IMR-90 (cell line): ENCODE data around the gene CSF2RB. TPM values are rescaled to one million over a fixed set of nuclear protein-coding genes. Genes with fewer than 3 reads are reported as not detected.

Experiments used
- ATAC-seq: fragments of 200-7000 bp; cut with Tn5 transposase; 2 replicates; pipeline ENCODE4 v1.9.1; 2020; ENCODE audit warnings: low read depth, mild to moderate bottlenecking, moderate library complexity
- BruUV-seq: library from RNA; stranded (reverse); fragments of 400-500 nt; replicated peaks from 2 replicates; lab custom pipeline; 2021; lab: Mats Ljungman, UMichigan
- CTCF ChIA-PET: fragments of 300-600 bp; formaldehyde crosslinking; extraction: SDS; loops from one replicate; lab custom pipeline; 2021; ENCODE audit warnings: antibody characterized with exemption; lab: Yijun Ruan, JAX
- POLR2A ChIA-PET: fragments of 300-600 bp; sonication (Branson Sonifier 250); formaldehyde crosslinking; loops from one replicate; lab custom pipeline; 2022; ENCODE audit warnings: antibody characterized with exemption; ENCODE audit not compliant: unreplicated experiment; lab: Charles Lee
- DNase-seq: peaks from one replicate; pipeline ENCODE4 v3.0.0; 2013
- H2AFZ ChIP-seq: replicated peaks from 2 replicates; pipeline ENCODE3; 2013; ENCODE audit warnings: low read length, mild to moderate bottlenecking; ENCODE audit not compliant: poor library complexity
- H2AK5ac ChIP-seq: 2 replicates; pipeline ENCODE4 v1.6.1; 2013; ENCODE audit warnings: low read depth, low read length, inconsistent platforms
- H2AK9ac ChIP-seq: replicated peaks from 2 replicates; pipeline ENCODE3; 2013; ENCODE audit warnings: mild to moderate bottlenecking, low read depth, low read length, moderate library complexity; ENCODE audit not compliant: poor library complexity
- H2BK120ac ChIP-seq: 2 replicates; pipeline ENCODE4 v1.6.1; 2013; ENCODE audit warnings: low read depth, low read length, inconsistent platforms
- H2BK15ac ChIP-seq: 3 replicates; pipeline ENCODE4 v1.6.1; 2013; ENCODE audit warnings: low read depth, low read length, inconsistent platforms
- H2BK20ac ChIP-seq: 2 replicates; pipeline ENCODE4 v1.6.1; 2013; ENCODE audit warnings: low read depth, mild to moderate bottlenecking, inconsistent platforms, low read length, moderate library complexity
- H2BK5ac ChIP-seq: 2 replicates; pipeline ENCODE4 v1.6.1; 2013; ENCODE audit warnings: mild to moderate bottlenecking, low read depth, low read length, inconsistent platforms; ENCODE audit not compliant: poor library complexity, severe bottlenecking
- H3K14ac ChIP-seq: replicated peaks from 2 replicates; pipeline ENCODE4 v1.6.1; 2013; ENCODE audit warnings: low read depth, low read length, inconsistent platforms
- H3K18ac ChIP-seq: 2 replicates; pipeline ENCODE4 v1.6.1; 2013; ENCODE audit warnings: low read depth, low read length, control low read depth
- H3K23ac ChIP-seq: 2 replicates; pipeline ENCODE4 v1.6.1; 2013; ENCODE audit warnings: low read depth, low read length, inconsistent platforms
- H3K27ac ChIP-seq: 2 replicates; pipeline ENCODE4 v1.5.1; 2013; ENCODE audit warnings: mild to moderate bottlenecking, control low read depth, low read length; ENCODE audit not compliant: insufficient read depth
- H3K27me3 ChIP-seq: 2 replicates; pipeline ENCODE4 v1.6.1; 2013; ENCODE audit warnings: low read length; ENCODE audit not compliant: control insufficient read depth, insufficient read depth
- H3K36me3 ChIP-seq: 2 replicates; pipeline ENCODE4 v1.6.1; 2013; ENCODE audit warnings: low read length, mixed read lengths; ENCODE audit not compliant: control insufficient read depth, insufficient read depth
- H3K4ac ChIP-seq: 2 replicates; pipeline ENCODE4 v1.6.1; 2013; ENCODE audit warnings: low read depth, low read length, inconsistent platforms
- H3K4me1 ChIP-seq: 2 replicates; pipeline ENCODE4 v1.6.1; 2013; ENCODE audit warnings: low read length, mixed read lengths; ENCODE audit not compliant: control insufficient read depth, insufficient read depth
- H3K4me2 ChIP-seq: 2 replicates; pipeline ENCODE4 v1.6.1; 2013; ENCODE audit warnings: low read depth, mild to moderate bottlenecking, control low read depth, low read length, moderate library complexity
- H3K4me3 ChIP-seq: 2 replicates; pipeline ENCODE4 v1.5.1; 2013; ENCODE audit warnings: low read depth, mild to moderate bottlenecking, control low read depth, low read length, moderate library complexity; ENCODE audit not compliant: insufficient read depth
- H3K56ac ChIP-seq: 2 replicates; pipeline ENCODE4 v1.6.1; 2013; ENCODE audit warnings: low read length, inconsistent platforms; ENCODE audit not compliant: insufficient read depth; ENCODE audit errors: extremely low read depth
- H3K79me1 ChIP-seq, 2 experiments: 2 replicates each; pipeline ENCODE4 v1.6.1; 2013; ENCODE audit warnings: low read length in 2 of 2, inconsistent platforms in 1 of 2, low read depth in 1 of 2
- H3K9ac ChIP-seq: 2 replicates; pipeline ENCODE4 v1.6.1; 2013; ENCODE audit warnings: low read depth, low read length, control low read depth
- H3K9me1 ChIP-seq: 2 replicates; pipeline ENCODE4 v1.6.1; 2013; ENCODE audit warnings: low read length, inconsistent platforms; ENCODE audit not compliant: insufficient read depth
- H3K9me3 ChIP-seq: 2 replicates; pipeline ENCODE4 v1.6.1; 2013; ENCODE audit warnings: low read length; ENCODE audit not compliant: control insufficient read depth, insufficient read depth
- H4K20me1 ChIP-seq: 2 replicates; pipeline ENCODE4 v1.6.1; 2013; ENCODE audit warnings: low read length, inconsistent platforms; ENCODE audit not compliant: insufficient read depth
- H4K5ac ChIP-seq: 2 replicates; pipeline ENCODE4 v1.6.1; 2013; ENCODE audit warnings: mild to moderate bottlenecking, low read depth, low read length, control low read depth
- H4K8ac ChIP-seq, 2 experiments: 2 replicates each; pipeline ENCODE4 v1.6.1; 2013; ENCODE audit warnings: low read depth in 2 of 2, low read length in 2 of 2, control low read depth in 1 of 2, inconsistent platforms in 1 of 2
- H4K91ac ChIP-seq: 2 replicates; pipeline ENCODE4 v1.6.1; 2013; ENCODE audit warnings: low read depth, low read length, inconsistent platforms; ENCODE audit not compliant: insufficient read depth
- BHLHE40 ChIP-seq: fragments of 150-350 bp; IDR thresholded peaks from 2 replicates; pipeline ENCODE4 v1.6.1; 2016; ENCODE audit warnings: mild to moderate bottlenecking, low read depth, low read length
- CEBPB ChIP-seq: IDR thresholded peaks from 2 replicates; pipeline ENCODE4 v1.6.1; 2012; ENCODE audit warnings: low read depth, low read length, improper control_type of control experiment
- CHD1 ChIP-seq: IDR thresholded peaks from 2 replicates; pipeline ENCODE4 v1.6.1; 2012; ENCODE audit warnings: low read depth, low read length, improper control_type of control experiment
- CTCF ChIP-seq: conservative IDR thresholded peaks from 2 replicates; pipeline ENCODE4 v1.5.1; 2012; ENCODE audit warnings: mild to moderate bottlenecking, low read depth, low read length, improper control_type of control experiment
- FOS ChIP-seq: fragments of 150-350 bp; IDR thresholded peaks from 2 replicates; pipeline ENCODE4 v1.6.1; 2016; ENCODE audit warnings: low read depth, low read length
- MAFK ChIP-seq: IDR thresholded peaks from 2 replicates; pipeline ENCODE4 v1.6.1; 2012; ENCODE audit warnings: low read depth, low read length, improper control_type of control experiment
- MAZ ChIP-seq: IDR thresholded peaks from 2 replicates; pipeline ENCODE4 v1.6.1; 2012; ENCODE audit warnings: low read depth, mild to moderate bottlenecking, low read length, improper control_type of control experiment, moderate library complexity, borderline replicate concordance
- MXI1 ChIP-seq: IDR thresholded peaks from 2 replicates; pipeline ENCODE4 v1.6.1; 2012; ENCODE audit warnings: low read depth, mild to moderate bottlenecking, low read length, moderate library complexity, borderline replicate concordance
- NFE2L2 ChIP-seq: fragments of 150-350 bp; IDR thresholded peaks from 2 replicates; pipeline ENCODE4 v1.6.1; 2016; ENCODE audit warnings: low read depth, mild to moderate bottlenecking, low read length
- POLR2A ChIP-seq: IDR thresholded peaks from 2 replicates; pipeline ENCODE4 v1.6.1; 2012; ENCODE audit warnings: mild to moderate bottlenecking, low read depth, low read length
- RAD21 ChIP-seq: IDR thresholded peaks from 2 replicates; pipeline ENCODE4 v1.6.1; 2012; ENCODE audit warnings: low read length, improper control_type of control experiment
- RCOR1 ChIP-seq: IDR thresholded peaks from 2 replicates; pipeline ENCODE4 v1.6.1; 2012; ENCODE audit warnings: mild to moderate bottlenecking, low read length, improper control_type of control experiment; ENCODE audit not compliant: insufficient replicate concordance
- RFX5 ChIP-seq: IDR thresholded peaks from 2 replicates; pipeline ENCODE4 v1.8.0; 2012; ENCODE audit warnings: low read depth, mild to moderate bottlenecking, low read length, moderate library complexity
- SMC3 ChIP-seq: fragments of 150-350 bp; IDR thresholded peaks from 2 replicates; pipeline ENCODE4 v1.6.1; 2016; ENCODE audit warnings: low read depth, mild to moderate bottlenecking, antibody characterized with exemption, low read length, moderate library complexity
- WGBS, 2 experiments: methylation state at CpG; one replicate each; pipeline versions ENCODE4 v1.1.5 to v1.1.7; 2013; ENCODE audit warnings: missing lambda C conversion rate in 2 of 2; ENCODE audit not compliant: insufficient read length in 1 of 2; ENCODE audit errors: extremely low coverage in 2 of 2; 5-methylcytosine and 5-hydroxymethylcytosine counted together
- dilution Hi-C: fragments of 300-500 bp; cut with HindIII; formaldehyde crosslinking; loops from one replicate; pipeline ENCODE4 v1.14.3; 2018; ENCODE audit warnings: low sequenced_read_pairs; ENCODE audit not compliant: unreplicated experiment
- in situ Hi-C: fragments of 300-500 bp; cut with MboI; formaldehyde crosslinking; loops from 3 replicates; pipeline ENCODE4 v1.14.3; 2019; ENCODE audit warnings: low sequenced_read_pairs, inconsistent platforms, mixed read lengths
- intact Hi-C: fragments of 100-400 bp; cut with micrococcal nuclease; formaldehyde crosslinking; loops from 2 replicates; pipeline ENCODE4 v1.10.0; 2022
- polyA plus RNA-seq, 3 experiments: library from polyadenylated mRNA; depleted of rRNA; stranded (reverse); fragments of >200 nt; gene quantifications; 2 replicates each; pipeline ENCODE4 v1.2.3, GENCODE V29; 2012; ENCODE audit warnings: low replicate concordance in 1 of 3
- total RNA-seq: library from RNA; depleted of rRNA; stranded (reverse); fragments of >200 nt; gene quantifications from 2 replicates; pipeline ENCODE4 v1.2.3, GENCODE V29; 2012
- TF ChIP-seq, protein P1 (sequence below): fragments of 150-350 bp; IDR thresholded peaks from 2 replicates; pipeline ENCODE4 v1.6.1; 2017; ENCODE audit warnings: mild to moderate bottlenecking, antibody characterized with exemption, low read length, low read depth
- TF ChIP-seq, protein P2 (sequence below): fragments of 150-350 bp; IDR thresholded peaks from 2 replicates; pipeline ENCODE4 v1.6.1; 2016; ENCODE audit warnings: low read depth, mild to moderate bottlenecking, low read length, moderate library complexity, borderline replicate concordance

CSF2RB gene
- total and polyA plus RNA-seq, 2 of the 4 experiments (the other 2 are of a cell fraction), result not detected

- H2AK9ac ChIP-seq, result peak overlapping the region; percentile 16
- peaks cover 25% of the 10 kb centered on the region for H3K27me3 ChIP-seq
- H3K9me3 ChIP-seq, result no peaks in the 10 kb centered on the region
- H3K79me1 ChIP-seq, result no peaks in the 10 kb centered on the region
- CTCF ChIA-PET, result no interaction called here
- no peak overlapping the region for H3K4me2 ChIP-seq
- H3K23ac ChIP-seq, result no peak overlapping the region
- H3K27ac ChIP-seq, result no peak overlapping the region
- no peaks in the 10 kb centered on the region for H3K4me1 ChIP-seq
- H2AK5ac ChIP-seq, result no peak overlapping the region
- no TSS peak for BruUV-seq
- no peak overlapping the region for H2BK120ac ChIP-seq
- no peak overlapping the region for H4K8ac ChIP-seq
- H2AFZ ChIP-seq, result no peak overlapping the region
- WGBS, 2 experiments, result no CpG with 5 or more reads among the region's 2 CpGs
- H2BK20ac ChIP-seq, result no peak overlapping the region
- H3K36me3 ChIP-seq, result no peaks in the 10 kb centered on the region
- intact Hi-C loops (no loop called here), in situ Hi-C loops (no loop called here), dilution Hi-C loops (no loop called here)
- no peaks in the 10 kb centered on the region for H3K9me1 ChIP-seq
- H3K14ac ChIP-seq, result no peak overlapping the region
- H3K4me3 ChIP-seq, result no peak overlapping the region
- no peak overlapping the region for H2BK5ac ChIP-seq
- no peak for DNase-seq
- H3K4ac ChIP-seq, result no peak overlapping the region
- H4K20me1 ChIP-seq, result no peaks in the 10 kb centered on the region
- TF ChIP-seq MAZ (no peak), POLR2A (no peak), FOS (no peak), RFX5 (no peak), RCOR1 (no peak), MXI1 (no peak), NFE2L2 (no peak), SMC3 (no peak), MAFK (no peak), CEBPB (no peak), CTCF (no peak), CHD1 (no peak), RAD21 (no peak), BHLHE40 (no peak)
- TF ChIP-seq, protein P1, sequence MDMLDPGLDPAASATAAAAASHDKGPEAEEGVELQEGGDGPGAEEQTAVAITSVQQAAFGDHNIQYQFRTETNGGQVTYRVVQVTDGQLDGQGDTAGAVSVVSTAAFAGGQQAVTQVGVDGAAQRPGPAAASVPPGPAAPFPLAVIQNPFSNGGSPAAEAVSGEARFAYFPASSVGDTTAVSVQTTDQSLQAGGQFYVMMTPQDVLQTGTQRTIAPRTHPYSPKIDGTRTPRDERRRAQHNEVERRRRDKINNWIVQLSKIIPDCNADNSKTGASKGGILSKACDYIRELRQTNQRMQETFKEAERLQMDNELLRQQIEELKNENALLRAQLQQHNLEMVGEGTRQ, result no peak
- TF ChIP-seq, protein P2, sequence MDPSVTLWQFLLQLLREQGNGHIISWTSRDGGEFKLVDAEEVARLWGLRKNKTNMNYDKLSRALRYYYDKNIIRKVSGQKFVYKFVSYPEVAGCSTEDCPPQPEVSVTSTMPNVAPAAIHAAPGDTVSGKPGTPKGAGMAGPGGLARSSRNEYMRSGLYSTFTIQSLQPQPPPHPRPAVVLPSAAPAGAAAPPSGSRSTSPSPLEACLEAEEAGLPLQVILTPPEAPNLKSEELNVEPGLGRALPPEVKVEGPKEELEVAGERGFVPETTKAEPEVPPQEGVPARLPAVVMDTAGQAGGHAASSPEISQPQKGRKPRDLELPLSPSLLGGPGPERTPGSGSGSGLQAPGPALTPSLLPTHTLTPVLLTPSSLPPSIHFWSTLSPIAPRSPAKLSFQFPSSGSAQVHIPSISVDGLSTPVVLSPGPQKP, result no peak
- no peak for ATAC-seq
- H2BK15ac ChIP-seq, result no peak overlapping the region
- H3K9ac ChIP-seq, result no peak overlapping the region
- H4K91ac ChIP-seq, result no peak overlapping the region
- no peak overlapping the region for H3K56ac ChIP-seq
- no peak overlapping the region for H4K5ac ChIP-seq
- no peak overlapping the region for H3K18ac ChIP-seq
- POLR2A ChIA-PET, result interaction anchor here (0.6 kb wide), 1 partner anchor 312 kb away, joined by 3 read pairs; no protein-coding TSS in a partner anchor
Measured at GRCh38 chr22:36965696-36966095, 52.3 kb downstream of the CSF2RB start.
